Transverse colon (tissue), 3 donors: ENCODE data around the gene MZT2B.

ENCODE experiments used
- EP300 ChIP-seq: sonication (generic); formaldehyde crosslinking; IDR thresholded peaks from one replicate; pipeline ENCODE4 v1.6.1; 2017; ENCODE audit warnings: antibody characterized with exemption, low read depth
- POLR2A ChIP-seq: fragments of 450-650 bp; IDR thresholded peaks from one replicate; pipeline ENCODE4 v1.6.1; 2016; ENCODE audit warnings: antibody characterized with exemption, mild to moderate bottlenecking, moderate library complexity
- TF ChIP-seq, protein P1 (sequence below), 5 experiments: fragments of 200-600 bp in 3 of 5; fragments of 450-650 bp in 2 of 5; sonication (generic) in 3 of 5; IDR thresholded peaks; 1 replicate in 2 of 5; 2 replicates in 3 of 5; pipeline ENCODE4 v1.5.1; 2016 to 2017; ENCODE audit warnings: antibody characterized with exemption in 5 of 5, inconsistent platforms in 3 of 5, mild to moderate bottlenecking in 2 of 5, moderate library complexity in 1 of 5

DNA sequence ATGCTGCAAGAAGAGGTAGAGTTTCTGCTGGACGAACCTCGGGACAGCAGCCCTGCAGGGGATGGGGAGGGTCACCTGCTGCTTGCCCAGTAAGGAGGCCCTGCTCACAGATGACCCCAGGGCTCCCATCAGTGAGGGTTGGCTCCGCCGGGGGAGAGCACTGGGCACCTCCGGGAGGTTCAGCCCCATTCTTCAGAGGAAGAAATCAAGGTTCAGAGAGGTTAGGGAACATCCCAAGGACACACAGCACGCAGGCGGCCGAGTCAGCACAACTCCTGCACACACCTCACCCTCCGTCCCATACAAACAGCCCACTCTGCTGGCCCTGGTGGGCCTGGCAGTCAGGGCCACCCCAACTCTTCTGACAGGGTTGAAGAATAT, 25.4 kb upstream of the MZT2B start:
- TF ChIP-seq, protein P1, sequence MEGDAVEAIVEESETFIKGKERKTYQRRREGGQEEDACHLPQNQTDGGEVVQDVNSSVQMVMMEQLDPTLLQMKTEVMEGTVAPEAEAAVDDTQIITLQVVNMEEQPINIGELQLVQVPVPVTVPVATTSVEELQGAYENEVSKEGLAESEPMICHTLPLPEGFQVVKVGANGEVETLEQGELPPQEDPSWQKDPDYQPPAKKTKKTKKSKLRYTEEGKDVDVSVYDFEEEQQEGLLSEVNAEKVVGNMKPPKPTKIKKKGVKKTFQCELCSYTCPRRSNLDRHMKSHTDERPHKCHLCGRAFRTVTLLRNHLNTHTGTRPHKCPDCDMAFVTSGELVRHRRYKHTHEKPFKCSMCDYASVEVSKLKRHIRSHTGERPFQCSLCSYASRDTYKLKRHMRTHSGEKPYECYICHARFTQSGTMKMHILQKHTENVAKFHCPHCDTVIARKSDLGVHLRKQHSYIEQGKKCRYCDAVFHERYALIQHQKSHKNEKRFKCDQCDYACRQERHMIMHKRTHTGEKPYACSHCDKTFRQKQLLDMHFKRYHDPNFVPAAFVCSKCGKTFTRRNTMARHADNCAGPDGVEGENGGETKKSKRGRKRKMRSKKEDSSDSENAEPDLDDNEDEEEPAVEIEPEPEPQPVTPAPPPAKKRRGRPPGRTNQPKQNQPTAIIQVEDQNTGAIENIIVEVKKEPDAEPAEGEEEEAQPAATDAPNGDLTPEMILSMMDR (IDR thresholded peaks at IDR 0.05) = no peak
- TF ChIP-seq EP300 = no peak
- TF ChIP-seq POLR2A = no peak
